HT1080 (cell line): Measurements from ENCODE around the gene EXPH5. TPM values are rescaled to one million over a fixed set of nuclear protein-coding genes. Genes with fewer than 3 reads are reported as not detected.

ENCODE experiments used
- DNase-seq: peaks from one replicate; pipeline ENCODE4 v3.0.0-alpha.2; 2015; ENCODE audit warnings: low read depth
- total RNA-seq: library from RNA; depleted of rRNA; stranded (reverse); fragments of >200 nt; shearing (Covaris generic); gene quantifications from 2 replicates; pipeline ENCODE4 v1.2.3, GENCODE V29; 2014

EXPH5 gene
- total RNA-seq, 1 experiment from 2014 or later: 1.7 TPM

GRCh38 chr11:108525161-108525560, 68.4 kb downstream of the EXPH5 start:
- no peak for DNase-seq

DNA sequence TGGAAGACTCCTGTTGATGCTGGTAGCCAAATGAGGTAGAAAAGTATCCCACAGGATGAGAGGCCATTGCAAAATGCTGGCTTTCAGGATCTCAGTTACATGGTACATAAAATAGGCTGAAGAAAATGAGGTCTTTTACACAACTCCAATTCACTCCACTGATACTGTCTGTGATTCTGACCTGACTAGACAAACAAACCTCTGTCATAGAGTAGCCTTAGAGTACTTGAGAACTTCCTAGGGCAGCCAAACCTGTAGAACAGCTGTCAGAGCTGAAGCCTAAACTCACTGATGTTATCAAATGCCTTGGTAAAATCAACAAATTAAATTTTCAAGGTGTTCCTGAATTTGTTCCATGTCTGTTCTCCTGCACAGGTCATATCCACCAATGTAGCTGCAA, 69.1 kb downstream of the EXPH5 start:
- DNase-seq: no peak

GRCh38 chr11:108522318-108522717, 71.2 kb downstream of the EXPH5 start:
- DNase-seq: no peak

DNA sequence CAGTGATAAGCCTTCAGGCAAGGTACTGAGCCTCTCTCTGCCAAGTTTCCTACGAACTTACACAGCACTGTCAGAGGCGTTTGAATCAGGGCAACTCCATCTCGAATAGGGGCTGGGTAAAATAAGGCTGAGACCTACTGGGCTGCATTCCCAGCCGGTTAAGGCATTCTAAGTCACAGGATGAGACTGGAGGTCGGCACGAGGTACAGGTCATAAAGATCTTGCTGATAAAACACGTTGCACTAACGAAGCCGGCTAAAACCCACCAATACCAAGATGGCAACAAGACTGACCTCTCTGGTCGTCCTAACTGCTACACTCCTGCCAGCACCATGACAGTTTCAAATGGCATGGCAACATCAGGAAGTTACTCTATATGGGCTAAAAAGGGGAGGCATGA, 75.0 kb downstream of the EXPH5 start:
- DNase-seq: no peak

DNA sequence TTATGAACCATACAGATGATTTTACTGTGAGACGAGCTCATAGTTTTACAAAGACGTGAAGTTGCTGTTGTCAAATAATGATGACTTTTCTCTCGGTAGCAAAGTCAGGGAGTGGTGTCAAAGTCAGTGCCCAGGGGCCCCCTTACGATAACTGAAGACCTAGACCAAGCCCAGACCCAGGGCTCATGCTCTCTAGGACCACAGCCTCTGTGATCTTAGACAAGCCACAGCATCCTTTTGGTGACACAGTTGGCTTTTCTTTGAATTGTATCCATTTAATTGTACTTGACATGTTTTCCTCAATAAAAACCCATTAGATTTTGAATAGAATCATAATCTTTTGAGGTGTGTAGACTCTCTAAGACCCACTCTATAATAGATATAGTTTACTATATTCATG, 77.4 kb downstream of the EXPH5 start:
- DNase-seq: no peak

DNA sequence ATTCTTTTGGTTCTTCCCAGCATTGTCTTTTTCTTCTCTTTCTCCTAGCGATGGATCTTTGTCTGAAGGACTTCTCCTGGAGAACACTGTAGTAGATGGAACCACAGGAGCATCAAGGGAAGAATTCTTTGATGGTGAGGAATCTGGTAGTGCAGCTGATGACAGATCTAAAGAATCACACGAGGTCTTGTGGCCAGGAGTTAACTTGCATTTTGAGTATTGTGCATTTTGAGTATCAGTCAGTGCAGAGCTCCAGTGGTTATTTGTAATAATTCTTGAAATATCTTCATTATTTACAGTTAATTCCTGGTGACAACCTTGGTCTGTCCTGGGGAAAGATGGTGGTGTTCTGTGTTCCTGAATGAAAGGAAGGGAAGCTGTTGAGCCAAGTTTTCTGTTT, 80.9 kb downstream of the EXPH5 start:
- no peak for DNase-seq

GRCh38 chr11:108511851-108512474, 81.6 kb downstream of the EXPH5 start:
- peak; percentile 75 for DNase-seq

GRCh38 chr11:108508653-108509593, 84.6 kb downstream of the EXPH5 start:
- DNase-seq: no peak

DNA sequence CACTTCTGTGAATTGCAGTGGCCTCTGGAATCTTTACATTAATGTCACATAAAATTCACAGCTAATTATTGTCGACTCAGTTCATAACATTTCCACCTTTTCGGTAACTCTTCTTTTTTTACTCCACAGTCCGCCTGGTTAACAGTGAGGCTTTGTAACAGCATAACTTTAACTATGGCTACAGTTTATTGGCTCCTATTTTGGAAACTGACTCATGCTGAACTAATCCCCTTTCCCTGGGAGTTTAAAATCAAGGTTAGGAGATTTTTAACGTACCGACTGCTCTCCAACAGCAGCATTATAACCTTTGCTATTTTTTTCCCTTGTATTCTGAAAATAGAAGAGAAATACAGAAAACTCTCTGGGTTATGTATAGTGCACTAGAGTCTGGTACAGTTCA, 92.2 kb downstream of the EXPH5 start:
- no peak for DNase-seq

DNA sequence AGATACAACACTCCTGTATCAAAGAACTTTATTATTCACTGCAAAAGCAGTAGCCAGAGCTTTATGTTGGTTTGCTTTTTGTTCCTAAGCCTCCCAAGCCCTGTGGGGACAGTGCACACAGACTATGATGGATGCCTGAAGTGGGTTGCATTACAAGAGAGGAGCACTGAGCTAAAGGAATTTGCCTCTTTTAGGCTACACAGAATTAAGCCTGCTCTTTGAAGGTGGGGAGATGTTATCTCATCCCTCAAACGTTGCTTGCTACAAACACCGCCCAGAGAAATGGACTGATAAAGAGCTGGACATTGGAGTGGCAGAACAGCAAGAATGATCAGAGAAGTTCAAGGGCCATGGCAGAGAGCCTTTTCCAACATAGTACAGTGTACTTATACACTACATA, 92.8 kb downstream of the EXPH5 start:
- DNase-seq: no peak

GRCh38 chr11:108500169-108500568, 93.4 kb downstream of the EXPH5 start:
- DNase-seq: no peak

- no peak for DNase-seq
Measured at GRCh38 chr11:108498816-108499408, 94.7 kb downstream of the EXPH5 start.

GRCh38 chr11:108498046-108498815, 95.3 kb downstream of the EXPH5 start, which contains the start of gene POGLUT3:
Gene POGLUT3, minus strand, starts transcription at chr11:108498384. Its CDS starts 18 bp downstream, at chr11:108498366.
- peak; percentile 59 for DNase-seq

DNA sequence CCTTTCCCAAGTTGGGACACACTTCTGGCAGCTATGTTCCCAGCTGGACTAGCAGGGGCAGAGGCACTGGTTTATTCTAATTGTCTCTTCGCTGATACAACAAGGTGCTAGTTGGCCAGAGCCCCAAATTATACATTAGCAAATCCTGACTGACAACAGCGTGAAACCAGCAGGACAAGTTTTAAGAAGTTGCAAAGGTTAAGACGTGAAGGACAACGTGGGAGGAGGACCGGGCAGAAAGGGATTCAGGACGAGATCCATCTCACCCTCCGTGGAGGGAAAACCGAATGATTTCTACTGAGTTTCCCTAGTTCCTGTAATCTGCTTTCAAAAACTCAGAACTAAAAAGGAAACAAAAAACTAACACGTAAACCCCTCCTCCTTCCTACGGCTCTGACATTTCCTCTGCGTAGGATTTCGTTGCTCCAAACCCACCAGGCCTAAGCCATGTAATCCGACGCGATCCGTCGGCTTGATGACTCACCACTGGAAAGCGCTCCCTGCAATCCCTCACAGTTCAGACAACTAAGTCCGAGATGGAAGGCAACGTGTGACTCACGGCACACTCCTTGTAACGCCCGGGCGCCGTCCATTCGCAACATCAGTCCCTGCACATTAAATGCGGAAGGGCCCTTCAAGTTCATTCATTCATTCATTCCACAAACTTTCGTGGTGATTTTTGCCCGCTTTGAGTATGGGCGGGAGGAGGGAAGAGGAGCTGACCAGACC, 96.1 kb downstream of the EXPH5 start:
- peak; percentile 98 for DNase-seq

DNA sequence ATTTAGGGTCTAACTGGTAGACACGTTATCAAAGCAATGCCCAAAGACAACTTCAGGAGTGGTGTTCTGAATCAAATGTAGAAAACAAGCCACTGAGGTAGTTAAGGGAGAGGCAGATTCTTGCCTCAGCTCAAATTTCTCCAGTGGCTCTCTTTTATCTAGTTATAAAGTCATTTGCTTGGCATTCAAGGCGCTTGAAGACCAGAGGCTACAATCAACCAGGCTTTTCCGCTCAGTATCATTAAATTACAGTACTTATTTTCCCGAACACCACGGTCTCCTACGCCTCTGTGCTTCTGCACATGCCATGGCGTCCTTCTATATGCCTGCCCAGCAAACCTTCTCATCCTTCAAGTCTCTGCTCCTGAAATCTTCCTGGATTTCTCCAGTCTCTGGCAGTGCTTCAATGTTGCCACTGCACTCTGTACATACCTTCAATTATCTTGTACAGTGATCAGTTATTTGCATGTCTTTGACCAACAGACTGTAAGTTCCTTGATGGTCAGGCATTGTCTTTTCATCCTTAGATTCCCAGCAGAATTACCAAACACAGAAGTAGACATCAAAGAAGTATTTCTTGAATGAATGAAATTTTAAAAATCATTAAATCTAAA, 96.8 kb downstream of the EXPH5 start:
- no peak for DNase-seq

- DNase-seq: no peak
Measured at GRCh38 chr11:108495326-108495725, 98.2 kb downstream of the EXPH5 start.

GRCh38 chr11:108494182-108494581, 99.4 kb downstream of the EXPH5 start:
- no peak for DNase-seq

GRCh38 chr11:108491936-108492335, 101.6 kb downstream of the EXPH5 start:
- no peak for DNase-seq

GRCh38 chr11:108486828-108487227, 106.7 kb downstream of the EXPH5 start:
- DNase-seq: no peak

DNA sequence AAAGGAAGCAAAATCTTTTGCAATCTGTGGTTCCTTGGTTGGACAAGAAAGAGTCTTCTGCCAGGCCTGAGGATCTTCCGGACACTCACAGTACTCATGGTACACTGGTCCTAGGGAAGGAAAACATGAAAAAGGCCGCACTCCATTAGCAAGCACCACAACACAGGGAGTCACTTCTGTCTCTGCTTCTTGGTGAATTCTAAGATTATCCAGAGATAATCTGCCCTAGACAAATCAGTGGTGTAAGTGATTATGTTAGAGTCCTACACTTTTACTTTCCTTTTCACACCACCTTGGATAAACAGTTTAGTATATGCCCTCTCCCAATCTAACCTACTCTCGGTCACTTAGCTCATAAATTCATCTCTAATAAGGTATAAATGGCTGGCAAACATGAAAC, 107.2 kb downstream of the EXPH5 start:
- no peak for DNase-seq
